ENCODE data around the gene VPS13C. TPM values are rescaled to one million over a fixed set of nuclear protein-coding genes. Genes with fewer than 3 reads are reported as not detected.

Gene VPS13C
- total RNA-seq, 1 experiment from 2014 or later: 18.6 TPM

DNA sequence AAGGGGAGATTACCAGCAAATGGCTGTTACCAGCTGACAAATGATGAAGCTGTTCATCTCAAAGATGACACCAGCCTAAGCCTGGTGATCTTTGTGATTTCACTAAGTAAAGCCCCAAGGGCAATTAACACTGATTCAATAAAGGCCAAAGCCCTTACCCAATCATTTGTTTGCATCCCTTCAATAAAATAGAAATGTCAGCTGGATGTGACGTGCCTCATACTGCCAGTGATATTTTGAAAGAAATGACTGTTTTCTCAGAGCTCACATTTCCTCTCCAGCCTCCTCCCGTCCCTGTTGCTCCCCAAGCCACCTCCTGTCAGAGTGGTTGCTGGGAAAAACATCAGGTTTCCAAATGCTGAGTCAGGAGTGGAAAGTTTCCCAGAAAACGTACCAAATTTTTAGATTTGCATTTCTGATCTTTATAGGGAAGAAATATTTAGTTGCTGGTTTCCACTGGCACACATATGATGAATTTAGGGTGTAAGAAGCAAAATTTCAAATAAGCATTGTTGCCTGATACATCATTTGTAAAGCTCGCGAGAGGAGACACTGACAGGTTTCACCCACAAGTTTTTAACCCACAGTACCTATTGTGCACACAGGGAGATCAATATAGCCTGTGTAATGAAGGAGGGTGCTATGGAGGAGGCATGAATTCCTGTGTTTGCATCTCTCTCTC is 27.6 kb upstream of the VPS13C start:
- Histone ChIP-seq H3K9me2 (ENCODE audit: insufficient read depth) (no peaks in the 10 kb centered on the region), H3K27me3 (ENCODE audit: insufficient read depth, low read length) (no peaks in the 10 kb centered on the region), H3K79me2 (ENCODE audit: insufficient read depth, low read length) (no peaks in the 10 kb centered on the region), H3K36me3 (ENCODE audit: control insufficient read depth in 1 of 2, insufficient read depth in 2 of 2, low read length in 2 of 2) (no peaks in the 10 kb centered on the region), H3K27ac (ENCODE audit: low read depth, low read length) (no peak overlapping the region), H3K9me3 (ENCODE audit: control insufficient read depth in 1 of 2, insufficient read depth in 1 of 2, low read depth in 1 of 2, low read length in 2 of 2) (no peaks in the 10 kb centered on the region), H3K9ac (ENCODE audit: low read length) (no peak overlapping the region), H3K4me3 (replicated peaks in 1 of 2; ENCODE audit: low read depth in 1 of 2, low read length in 2 of 2) (no peak overlapping the region), H4K20me1 (ENCODE audit: insufficient read depth) (no peaks in the 10 kb centered on the region), H3K4me1 (ENCODE audit: control insufficient read depth in 1 of 2, insufficient read depth in 2 of 2, low read length in 2 of 2) (no peaks in the 10 kb centered on the region), H3K4me2 (ENCODE audit: low read length) (no peak overlapping the region), H2AFZ (ENCODE audit: low read depth, low read length, poor library complexity, severe bottlenecking) (no peak overlapping the region)
- POLR2A ChIA-PET: no interaction called here
- intact Hi-C loops (cut with micrococcal nuclease): no loop called here
- ATAC-seq: no peak
- RAD21 ChIA-PET (ENCODE audit: low non-redundant PET in 1 of 2, low total read pairs in 2 of 2, uncharacterized antibody in 2 of 2, unreplicated experiment in 2 of 2): no interaction called here
- DNase-seq (ENCODE audit: low read depth, low spot score): no peak
- CTCF ChIA-PET: interaction anchor here (1.0 kb wide), 1 partner anchor 15 kb away, joined by 5 read pairs; no protein-coding TSS in a partner anchor
- BruUV-seq (replicated peaks): no TSS peak
- TF ChIP-seq REST (IDR thresholded peaks at IDR 0.05; ENCODE audit: low read depth): no peak
- no peak for TF ChIP-seq SP1 (IDR thresholded peaks at IDR 0.05; ENCODE audit: low read depth)
- TF ChIP-seq ZNF274 (IDR thresholded peaks at IDR 0.05; ENCODE audit: low read depth, low read length): no peak
- no peak for TF ChIP-seq JUND (IDR thresholded peaks at IDR 0.05)
- no peak for TF ChIP-seq RAD21 (IDR thresholded peaks at IDR 0.05; ENCODE audit: low read depth)
- no peak for TF ChIP-seq MAX (IDR thresholded peaks at IDR 0.05)
- no peak for TF ChIP-seq SIN3A (IDR thresholded peaks at IDR 0.05; ENCODE audit: low read depth)
- no peak for TF ChIP-seq EZH2phosphoT487 (IDR thresholded peaks at IDR 0.05; ENCODE audit: borderline replicate concordance)
- TF ChIP-seq CEBPB (IDR thresholded peaks at IDR 0.05; ENCODE audit: low read depth): no peak
- TF ChIP-seq POLR2AphosphoS5 (IDR thresholded peaks at IDR 0.05; ENCODE audit: low read depth, low read length): no peak
- TF ChIP-seq SRF (IDR thresholded peaks at IDR 0.05; ENCODE audit: low read depth): no peak
- TF ChIP-seq POLR2A (IDR thresholded peaks at IDR 0.05; ENCODE audit: borderline replicate concordance, extremely low read depth, insufficient read depth, insufficient read length): no peak
- TF ChIP-seq FOSL1 (IDR thresholded peaks at IDR 0.05; ENCODE audit: low read depth): no peak
- TF ChIP-seq ZFX (IDR thresholded peaks at IDR 0.05): no peak
- no peak for TF ChIP-seq ZBTB33 (IDR thresholded peaks at IDR 0.05; ENCODE audit: extremely low read depth, insufficient replicate concordance, low read length)
- TF ChIP-seq YY1 (IDR thresholded peaks at IDR 0.05; ENCODE audit: extremely low read depth, insufficient replicate concordance, low read depth, low read length): no peak
- TF ChIP-seq CBX3 (IDR thresholded peaks at IDR 0.05; ENCODE audit: low read depth): no peak
- no peak for TF ChIP-seq EGR1 (IDR thresholded peaks at IDR 0.05; ENCODE audit: low read depth)
- TF ChIP-seq TCF7L2 (IDR thresholded peaks at IDR 0.05; ENCODE audit: borderline replicate concordance, extremely low read depth, insufficient read depth, insufficient read length): no peak
